GM12892 (cell line): ENCODE data around the gene NINJ2.

Experiments used
- POLR2A ChIP-seq: IDR thresholded peaks from 2 replicates; pipeline ENCODE4 v1.6.1; 2011; ENCODE audit warnings: low read depth, low read length, control low read depth
- POLR2AphosphoS5 ChIP-seq: IDR thresholded peaks from 2 replicates; pipeline ENCODE4 v1.6.1; 2011; ENCODE audit warnings: low read depth, low read length, control low read depth

GRCh38 chr12:520119-520518, 143.1 kb downstream of the NINJ2 start:
- TF ChIP-seq POLR2AphosphoS5: no peak
- no peak for TF ChIP-seq POLR2A
